ENCODE results near the gene LIN54.

LIN54 gene

DNA sequence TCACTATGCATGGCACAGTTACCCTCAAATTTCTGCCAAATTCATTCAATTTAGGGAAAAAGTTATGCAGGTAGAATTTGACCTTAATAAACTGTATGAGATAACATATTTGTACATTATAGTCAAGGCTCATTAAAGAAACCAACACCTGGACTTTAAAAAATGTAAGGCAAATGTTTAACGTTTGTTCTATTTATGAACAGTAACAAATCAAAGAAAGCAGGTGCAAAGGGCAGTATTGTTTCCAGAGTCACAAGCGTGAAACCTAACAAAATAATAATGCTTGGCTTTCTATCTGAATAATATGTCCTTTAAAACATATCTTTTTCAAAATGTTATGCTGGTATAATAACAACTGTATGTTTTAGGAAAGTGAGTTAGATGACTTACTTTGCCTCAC is 41.2 kb downstream of the LIN54 start:
- Histone ChIP-seq H3K4me3 (ENCODE audit: low read depth, low read length) (no peak overlapping the region), H3K27me3 (replicated peaks) (no peaks in the 10 kb centered on the region), H3K27ac (no peak overlapping the region), H3K36me3 (replicated peaks) (no peaks in the 10 kb centered on the region)
- TF ChIP-seq, protein P1, sequence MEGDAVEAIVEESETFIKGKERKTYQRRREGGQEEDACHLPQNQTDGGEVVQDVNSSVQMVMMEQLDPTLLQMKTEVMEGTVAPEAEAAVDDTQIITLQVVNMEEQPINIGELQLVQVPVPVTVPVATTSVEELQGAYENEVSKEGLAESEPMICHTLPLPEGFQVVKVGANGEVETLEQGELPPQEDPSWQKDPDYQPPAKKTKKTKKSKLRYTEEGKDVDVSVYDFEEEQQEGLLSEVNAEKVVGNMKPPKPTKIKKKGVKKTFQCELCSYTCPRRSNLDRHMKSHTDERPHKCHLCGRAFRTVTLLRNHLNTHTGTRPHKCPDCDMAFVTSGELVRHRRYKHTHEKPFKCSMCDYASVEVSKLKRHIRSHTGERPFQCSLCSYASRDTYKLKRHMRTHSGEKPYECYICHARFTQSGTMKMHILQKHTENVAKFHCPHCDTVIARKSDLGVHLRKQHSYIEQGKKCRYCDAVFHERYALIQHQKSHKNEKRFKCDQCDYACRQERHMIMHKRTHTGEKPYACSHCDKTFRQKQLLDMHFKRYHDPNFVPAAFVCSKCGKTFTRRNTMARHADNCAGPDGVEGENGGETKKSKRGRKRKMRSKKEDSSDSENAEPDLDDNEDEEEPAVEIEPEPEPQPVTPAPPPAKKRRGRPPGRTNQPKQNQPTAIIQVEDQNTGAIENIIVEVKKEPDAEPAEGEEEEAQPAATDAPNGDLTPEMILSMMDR (IDR thresholded peaks at IDR 0.05; ENCODE audit: low read depth, low read length, missing control alignments): no peak
- no peak for DNase-seq
- in situ Hi-C loops (cut with HindIII; ENCODE audit: low pct_ligation_motif_present, low sequenced_read_pairs): no loop called here

DNA sequence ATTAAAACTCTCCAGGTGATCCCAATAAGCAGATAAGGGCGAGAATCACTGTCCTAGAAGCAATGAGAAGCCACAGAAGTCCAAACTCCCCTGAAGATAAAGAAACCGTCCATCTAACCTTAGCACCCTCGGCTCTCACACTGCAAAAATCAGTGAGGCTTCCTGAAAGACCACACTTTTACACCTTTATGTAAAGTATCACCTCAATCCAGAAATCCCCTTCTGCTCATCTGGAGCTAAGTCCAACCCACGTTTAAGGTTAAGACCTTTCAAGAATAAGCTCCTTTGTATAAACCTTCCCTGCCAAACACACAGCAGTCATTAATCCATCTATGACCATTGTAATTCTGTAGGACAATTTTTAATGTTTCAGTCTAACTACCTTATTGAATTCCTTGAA is 41.7 kb downstream of the LIN54 start:
- TF ChIP-seq, protein P1 (IDR thresholded peaks at IDR 0.05; ENCODE audit: low read depth, low read length, missing control alignments): no peak
- H3K27ac ChIP-seq: no peak overlapping the region
- no peak overlapping the region for H3K4me3 ChIP-seq (ENCODE audit: low read depth, low read length)
- no peak for DNase-seq
- in situ Hi-C loops (cut with HindIII; ENCODE audit: low pct_ligation_motif_present, low sequenced_read_pairs): no loop called here
- H3K27me3 ChIP-seq (replicated peaks): no peaks in the 10 kb centered on the region
- H3K36me3 ChIP-seq (replicated peaks): no peaks in the 10 kb centered on the region

GRCh38 chr4:82965763-82966162 is 44.9 kb downstream of the LIN54 start:
- no peak overlapping the region for H3K27ac ChIP-seq
- no peaks in the 10 kb centered on the region for H3K36me3 ChIP-seq (replicated peaks)
- in situ Hi-C loops (cut with HindIII; ENCODE audit: low pct_ligation_motif_present, low sequenced_read_pairs): no loop called here
- H3K27me3 ChIP-seq (replicated peaks): no peaks in the 10 kb centered on the region
- no peak for DNase-seq
- TF ChIP-seq, protein P1 (IDR thresholded peaks at IDR 0.05; ENCODE audit: low read depth, low read length, missing control alignments): no peak
- H3K4me3 ChIP-seq (ENCODE audit: low read depth, low read length): no peak overlapping the region

- no peak overlapping the region for H3K27ac ChIP-seq
- no peaks in the 10 kb centered on the region for H3K36me3 ChIP-seq (replicated peaks)
- no peak for DNase-seq
- H3K27me3 ChIP-seq (replicated peaks): no peaks in the 10 kb centered on the region
- in situ Hi-C loops (cut with HindIII; ENCODE audit: low pct_ligation_motif_present, low sequenced_read_pairs): no loop called here
- TF ChIP-seq, protein P1 (IDR thresholded peaks at IDR 0.05; ENCODE audit: low read depth, low read length, missing control alignments): no peak
- no peak overlapping the region for H3K4me3 ChIP-seq (ENCODE audit: low read depth, low read length)
Observed at GRCh38 chr4:82957045-82957444, 53.6 kb downstream of the LIN54 start.

DNA sequence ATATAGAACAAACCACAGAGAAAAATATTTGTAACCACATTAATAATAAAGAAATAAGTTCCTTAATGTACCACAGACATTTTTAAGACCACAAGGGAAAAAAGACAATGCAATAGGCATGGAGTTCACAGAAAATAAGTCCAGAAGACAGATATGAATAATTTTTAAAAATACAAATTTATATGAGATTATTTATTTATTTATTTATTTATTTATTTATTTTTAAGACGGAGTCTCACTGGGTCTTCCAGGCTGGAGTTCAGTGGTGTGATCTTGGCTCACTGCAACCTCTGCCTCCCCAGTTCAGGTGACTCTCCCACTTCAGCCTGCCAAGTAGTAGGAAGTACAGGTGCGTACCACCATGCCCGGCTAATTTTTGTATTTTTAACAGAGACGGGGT is 56.4 kb downstream of the LIN54 start:
- TF ChIP-seq, protein P1 (IDR thresholded peaks at IDR 0.05; ENCODE audit: low read depth, low read length, missing control alignments): no peak
- no peak overlapping the region for H3K4me3 ChIP-seq (ENCODE audit: low read depth, low read length)
- no peaks in the 10 kb centered on the region for H3K27me3 ChIP-seq (replicated peaks)
- H3K27ac ChIP-seq: no peak overlapping the region
- in situ Hi-C loops (cut with HindIII; ENCODE audit: low pct_ligation_motif_present, low sequenced_read_pairs): no loop called here
- DNase-seq: no peak
- H3K36me3 ChIP-seq (replicated peaks): no peaks in the 10 kb centered on the region

GRCh38 chr4:82951196-82951595 is 59.4 kb downstream of the LIN54 start:
- in situ Hi-C loops (cut with HindIII; ENCODE audit: low pct_ligation_motif_present, low sequenced_read_pairs): no loop called here
- DNase-seq: no peak

More at GRCh38 chr4:82951196-82951595, 59.4 kb downstream of the LIN54 start:
- no peak overlapping the region for H3K27ac ChIP-seq
- TF ChIP-seq, protein P1 (IDR thresholded peaks at IDR 0.05; ENCODE audit: low read depth, low read length, missing control alignments): no peak
- H3K4me3 ChIP-seq (ENCODE audit: low read depth, low read length): no peak overlapping the region
- H3K36me3 ChIP-seq (replicated peaks): no peaks in the 10 kb centered on the region
- no peaks in the 10 kb centered on the region for H3K27me3 ChIP-seq (replicated peaks)

Data from brain microvascular endothelial cell (primary cell).